GM19324 (cell line): ENCODE measurements around the gene CRYBG3.
"Not testable (repeated sequence)": the region's sequence is repeated elsewhere in the genome, so short reads cannot be mapped to it uniquely, and the experiment has no call there.

ENCODE experiments used
- ATAC-seq: cut with Tn5 transposase; IDR thresholded peaks from one replicate; pipeline ENCODE4 v1.9.1; 2021; ENCODE audit warnings: mild to moderate bottlenecking, moderate library complexity; ENCODE audit not compliant: unreplicated experiment, low FRiP score

CRYBG3 gene

DNA sequence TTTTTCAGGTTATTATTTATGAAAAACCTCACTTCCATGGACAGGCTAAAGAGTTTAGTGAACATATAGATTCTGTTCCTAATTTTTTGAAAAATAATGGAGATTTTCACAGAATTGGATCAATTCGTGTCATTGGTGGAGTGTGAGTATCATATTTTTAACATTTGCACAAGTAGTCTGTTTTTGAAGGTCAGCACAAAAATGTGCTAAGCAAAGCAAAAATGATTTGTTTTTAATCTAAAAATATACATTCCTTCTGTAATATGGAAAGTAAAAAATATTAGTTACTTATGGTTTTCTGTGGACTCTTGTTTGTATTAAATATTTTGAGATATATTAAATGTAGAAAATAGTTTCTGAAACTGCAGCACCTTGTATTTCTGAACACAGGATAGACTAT is 71.0 kb downstream of the CRYBG3 start:
- no peak for ATAC-seq

DNA sequence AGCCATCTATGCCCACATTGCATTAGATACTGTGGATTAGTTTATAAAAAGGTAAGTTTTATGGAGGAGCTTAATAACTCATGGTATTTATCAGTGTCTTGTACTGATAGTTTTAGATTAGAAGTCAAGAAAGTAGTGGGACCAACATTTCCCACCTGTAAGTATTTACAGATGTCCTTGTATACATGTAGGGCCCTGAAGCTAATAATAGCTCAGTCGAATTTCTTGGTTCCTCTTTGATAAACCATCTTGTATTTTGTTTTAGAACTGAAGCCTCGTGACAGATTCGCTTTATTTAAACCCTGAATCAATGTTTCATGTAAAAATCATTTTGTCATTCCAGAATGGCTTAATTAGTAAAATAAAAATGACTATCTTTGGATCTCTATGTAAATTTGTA is 73.4 kb downstream of the CRYBG3 start:
- ATAC-seq, result peak; percentile 58

DNA sequence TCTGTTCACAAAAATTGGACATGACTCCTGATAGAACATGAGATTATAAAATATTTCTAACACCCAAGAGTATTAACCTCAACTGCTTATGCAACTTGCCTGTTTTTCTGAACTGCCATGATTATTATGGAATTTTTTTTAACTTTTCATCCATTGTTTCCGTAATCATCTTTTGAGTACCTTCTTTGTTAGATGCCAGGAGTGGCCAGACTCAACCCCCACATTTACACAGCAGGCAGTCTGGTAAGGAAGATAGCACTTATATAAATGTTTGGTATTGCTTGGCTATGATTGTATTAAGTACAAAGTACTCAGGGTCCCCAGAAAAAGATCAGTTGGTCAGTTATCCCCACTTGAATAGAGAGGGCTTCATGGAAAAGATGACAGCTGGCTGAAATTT is 74.3 kb downstream of the CRYBG3 start:
- ATAC-seq, result no peak

DNA sequence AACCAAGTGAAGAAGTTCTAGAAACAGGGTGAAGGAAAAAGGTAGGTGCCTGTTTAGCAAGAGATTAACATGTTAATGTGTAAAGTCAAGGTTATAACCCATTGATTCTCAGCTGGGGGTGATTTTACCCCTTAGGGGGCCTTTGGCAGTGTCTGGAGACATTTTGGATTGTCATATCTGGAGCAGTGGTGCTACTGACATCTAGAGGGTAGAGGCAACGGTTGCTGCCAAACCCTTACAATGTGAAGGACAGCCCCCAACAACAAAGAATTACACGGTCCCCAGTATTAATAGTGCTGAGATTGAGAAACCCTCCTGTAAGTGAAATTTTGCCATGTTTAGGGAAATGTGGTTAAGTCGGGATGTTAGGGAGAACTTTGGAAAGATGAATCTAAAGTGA is 74.7 kb downstream of the CRYBG3 start:
- ATAC-seq, result no peak

DNA sequence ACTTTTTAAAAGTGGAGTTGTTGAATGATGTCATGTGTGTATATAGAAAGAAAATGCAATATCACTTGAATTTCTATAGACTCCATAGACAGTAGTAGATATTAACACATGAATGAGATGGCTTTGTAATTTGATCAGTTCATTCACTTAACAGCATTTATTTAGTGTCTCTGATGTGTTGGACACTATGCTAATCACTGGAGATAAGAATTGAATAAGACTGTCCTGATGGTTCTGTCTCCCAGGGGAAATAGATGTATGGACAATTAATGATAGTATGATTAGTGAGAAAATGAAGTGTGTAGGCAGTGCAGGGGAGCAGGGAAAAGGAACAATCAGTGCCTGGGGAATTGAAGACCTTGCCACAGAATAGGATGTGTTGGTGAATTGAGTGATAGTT is 77.5 kb downstream of the CRYBG3 start:
- ATAC-seq, result no peak

DNA sequence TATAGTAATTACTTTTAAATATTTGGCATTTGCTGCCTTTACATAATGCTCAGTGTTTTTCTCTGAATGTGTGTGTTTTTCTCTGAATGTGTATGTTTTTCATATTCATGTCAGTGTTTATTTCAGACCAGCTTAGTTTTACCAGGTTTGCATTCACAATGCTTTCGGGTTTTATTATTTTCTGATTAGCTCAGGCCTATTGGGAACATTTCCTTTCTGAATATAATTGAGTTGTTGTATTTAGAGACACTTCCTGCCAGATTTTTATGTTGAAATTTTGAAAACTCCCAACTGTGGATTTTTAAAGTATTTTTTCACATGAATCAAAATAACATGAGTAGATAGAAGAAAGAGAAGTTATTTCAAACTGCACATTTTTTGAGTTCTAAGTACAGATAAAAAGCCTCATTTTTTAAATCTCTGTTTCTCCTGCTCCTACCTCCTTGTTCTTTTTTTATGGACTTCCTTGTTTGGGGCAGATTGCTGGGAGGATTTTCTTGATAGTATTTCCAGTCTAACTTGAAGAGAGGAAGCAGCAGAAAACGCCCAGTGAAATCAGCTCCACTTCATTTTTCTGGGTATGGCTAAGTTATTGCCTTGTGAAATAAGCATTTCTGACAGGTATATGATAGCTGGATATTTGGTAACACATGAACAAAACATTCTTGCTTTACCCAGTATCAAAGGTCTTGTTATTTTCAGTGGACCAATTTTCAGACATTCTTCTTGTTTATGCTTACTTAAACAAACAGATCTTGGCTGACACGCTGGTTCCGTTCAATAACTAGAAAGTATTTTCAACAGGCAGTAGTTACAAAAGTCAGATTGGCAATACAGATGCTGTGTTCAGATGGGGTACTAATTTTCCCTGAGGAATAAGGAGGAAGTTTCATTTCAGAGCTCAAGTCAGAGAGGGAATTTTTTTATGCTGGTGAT is 79.8 kb downstream of the CRYBG3 start:
- ATAC-seq, result no peak

DNA sequence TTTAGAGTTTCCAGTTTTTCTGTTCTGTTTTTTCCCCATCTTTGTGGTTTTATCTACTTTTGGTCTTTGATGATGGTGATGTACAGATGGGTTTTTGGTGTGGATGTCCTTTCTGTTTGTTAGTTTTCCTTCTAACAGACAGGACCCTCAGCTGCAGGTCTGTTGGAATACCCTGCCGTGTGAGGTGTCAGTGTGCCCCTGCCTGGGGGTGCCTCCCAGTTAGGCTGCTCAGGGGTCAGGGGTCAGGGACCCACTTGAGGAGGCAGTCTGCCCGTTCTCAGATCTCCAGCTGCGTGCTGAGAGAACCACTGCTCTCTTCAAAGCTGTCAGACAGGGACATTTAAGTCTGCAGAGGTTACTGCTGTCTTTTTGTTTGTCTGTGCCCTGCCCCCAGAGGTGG is 88.0 kb downstream of the CRYBG3 start:
- ATAC-seq, result not testable (repeated sequence)

DNA sequence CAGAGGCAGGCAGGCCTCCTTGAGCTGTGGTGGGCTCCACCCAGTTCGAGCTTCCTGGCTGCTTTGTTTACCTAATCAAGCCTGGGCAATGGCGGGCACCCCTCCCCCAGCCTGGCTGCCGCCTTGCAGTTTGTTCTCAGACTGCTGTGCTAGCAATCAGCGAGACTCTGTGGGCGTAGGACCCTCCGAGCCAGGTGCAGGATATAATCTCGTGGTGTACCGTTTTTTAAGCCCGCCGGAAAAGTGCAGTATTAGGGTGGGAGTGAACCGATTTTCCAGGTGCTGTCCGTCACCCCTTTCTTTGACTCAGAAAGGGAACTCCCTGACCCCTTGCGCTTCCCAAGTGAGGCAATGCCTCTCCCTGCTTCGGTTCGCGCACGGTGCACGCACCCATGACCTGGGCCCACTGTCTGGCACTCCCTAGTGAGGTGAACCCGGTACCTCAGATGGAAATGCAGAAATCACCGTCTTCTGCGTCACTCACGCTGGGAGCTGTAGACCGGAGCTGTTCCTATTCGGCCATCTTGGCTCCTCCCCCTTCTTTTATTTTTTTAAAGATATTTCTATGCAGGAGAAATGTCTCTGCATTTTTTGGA is 88.5 kb downstream of the CRYBG3 start:
- not testable (repeated sequence) for ATAC-seq

DNA sequence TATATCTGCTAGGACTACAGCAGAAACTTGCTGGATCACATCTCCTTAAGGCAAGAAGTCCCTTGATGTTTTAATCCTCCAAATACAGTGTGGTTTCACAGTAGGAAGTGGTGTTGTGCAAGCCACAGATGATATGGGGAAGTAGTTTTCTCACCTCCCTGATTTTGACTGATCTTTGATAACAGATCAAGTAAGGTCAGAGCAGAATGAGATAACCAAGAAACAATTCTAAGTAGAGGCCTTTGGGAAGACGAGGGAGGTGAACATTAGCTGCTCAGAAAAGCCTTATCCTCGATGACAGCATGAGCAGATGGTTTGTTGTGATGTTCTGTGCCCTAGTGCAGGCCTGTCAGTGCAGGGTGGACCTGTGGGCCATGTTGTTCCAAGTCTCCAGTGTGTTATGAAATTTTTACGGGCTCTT is 89.1 kb downstream of the CRYBG3 start:
- ATAC-seq, result no peak

DNA sequence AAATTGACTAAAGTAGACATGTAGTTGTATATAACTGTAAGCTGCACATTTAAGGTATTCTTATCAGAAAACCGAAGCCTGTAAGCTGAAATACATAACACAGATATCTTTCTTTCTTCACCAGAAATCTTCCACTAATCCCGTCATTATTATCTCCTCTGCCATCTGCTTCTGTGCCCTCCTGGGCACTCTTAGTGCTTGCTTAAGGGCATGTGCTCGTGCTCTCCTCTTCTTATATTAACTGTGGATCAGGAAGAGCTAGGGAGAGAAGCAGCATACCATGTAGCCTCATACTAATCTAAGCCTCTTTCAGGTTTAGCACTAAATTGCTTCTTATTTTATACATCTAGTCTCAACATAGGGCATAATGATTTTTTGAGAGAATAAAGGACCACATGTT is 89.6 kb downstream of the CRYBG3 start:
- no peak for ATAC-seq

DNA sequence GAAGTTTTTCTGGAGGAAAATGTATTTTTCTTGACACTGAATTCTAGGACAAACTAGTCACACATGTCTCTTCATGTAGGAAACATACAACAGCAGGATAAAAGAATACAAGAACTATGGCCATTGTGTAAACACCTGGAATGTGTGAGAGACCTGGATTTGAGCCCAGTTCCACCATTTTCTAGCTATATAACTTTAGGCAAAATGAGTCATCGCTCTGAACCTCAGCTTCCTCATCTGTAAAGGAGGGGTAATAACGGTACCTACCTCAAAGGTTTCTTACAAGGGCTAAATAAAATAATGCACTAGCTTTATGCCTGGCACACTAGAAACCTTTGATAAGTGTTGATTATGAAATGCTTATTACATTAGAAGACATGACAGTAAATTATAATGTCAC is 92.6 kb downstream of the CRYBG3 start:
- ATAC-seq, result no peak

DNA sequence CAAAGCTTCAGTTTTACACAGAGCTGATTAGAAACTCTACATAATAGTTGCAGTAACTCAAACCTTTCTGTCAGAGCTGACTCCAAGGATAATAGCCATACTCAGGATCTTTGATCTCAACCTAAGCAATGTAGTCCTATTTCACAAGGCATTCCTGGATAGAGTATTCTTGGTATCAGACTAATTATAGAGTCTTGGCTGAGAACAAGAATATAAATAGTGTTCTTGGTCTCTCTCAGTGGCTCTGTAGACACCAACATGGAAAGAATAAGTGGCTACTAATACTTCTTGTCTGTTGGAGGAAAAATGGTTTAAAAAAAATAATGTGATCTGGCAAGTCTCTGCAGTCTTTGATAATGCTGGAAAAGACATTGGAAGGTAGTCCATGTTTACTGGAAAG is 94.8 kb downstream of the CRYBG3 start:
- no peak for ATAC-seq

DNA sequence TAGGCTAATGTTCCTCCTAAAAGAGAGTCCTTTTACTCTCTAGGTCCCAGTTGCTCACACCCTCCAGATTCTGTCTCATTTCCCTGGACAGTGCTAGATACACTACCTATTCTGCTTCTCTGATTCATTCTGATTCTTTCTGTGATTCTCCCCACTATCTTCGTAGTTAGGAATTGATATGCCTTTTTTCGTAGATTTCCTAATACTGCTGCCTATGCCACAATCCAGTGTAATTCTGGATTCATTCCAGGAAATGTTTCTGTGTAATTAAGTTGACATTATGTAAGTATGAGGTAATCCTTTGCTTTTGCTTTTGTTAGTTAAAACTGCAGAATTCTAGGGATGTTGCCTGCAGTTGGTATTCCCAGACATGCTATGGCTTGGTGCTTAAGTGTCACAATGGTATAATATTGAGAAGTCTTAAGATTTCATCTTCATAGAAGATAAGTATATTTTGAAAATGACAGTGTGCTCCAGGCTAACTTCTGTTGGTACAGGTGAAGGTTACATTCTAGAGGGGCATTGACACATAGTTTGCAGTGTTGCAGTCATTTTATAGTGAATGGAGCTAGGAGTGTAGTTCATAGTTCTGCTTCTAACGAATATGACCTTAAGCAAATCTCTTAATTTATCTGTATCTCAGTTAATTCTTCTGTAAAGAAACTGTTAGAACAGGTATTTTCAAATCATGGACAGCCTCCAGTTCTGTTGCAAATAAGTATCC is 96.2 kb downstream of the CRYBG3 start:
- ATAC-seq, result no peak

DNA sequence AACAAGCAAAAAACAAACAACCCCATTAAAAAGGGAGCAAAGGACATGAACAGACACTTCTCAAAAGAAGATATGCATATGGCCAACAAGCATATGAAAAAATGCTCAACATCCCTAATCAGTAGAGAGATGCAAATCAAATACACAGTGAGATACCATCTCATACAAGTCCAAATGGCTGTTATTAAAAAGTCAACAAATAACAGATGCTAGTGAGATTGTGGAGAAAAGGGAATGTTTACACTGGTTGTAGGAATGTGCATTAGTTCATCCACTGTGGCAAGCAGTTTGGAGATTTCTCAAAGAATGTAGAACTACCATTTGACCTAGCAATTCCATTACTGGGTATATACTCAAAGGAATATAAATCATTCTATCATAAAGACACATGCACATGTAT is 105.9 kb downstream of the CRYBG3 start:
- ATAC-seq, result no peak

DNA sequence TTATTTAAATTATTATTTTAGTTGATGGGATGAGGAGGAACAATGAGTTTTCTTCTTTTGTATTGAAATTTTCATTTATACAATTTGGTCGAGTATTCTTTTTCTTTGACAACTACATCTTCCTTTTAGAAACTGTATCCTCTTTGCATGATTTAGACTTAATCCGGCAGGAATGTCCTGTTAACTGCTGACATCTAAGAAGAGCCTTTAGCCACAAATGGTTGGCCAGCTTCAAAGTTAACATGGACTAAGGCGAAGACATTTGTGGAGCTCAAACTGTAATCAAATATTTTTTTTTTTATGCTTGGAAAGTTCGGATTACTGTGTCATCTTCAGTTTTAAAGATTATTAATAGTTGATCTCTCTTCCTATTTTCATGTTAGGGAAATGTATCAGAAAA is 107.2 kb downstream of the CRYBG3 start:
- no peak for ATAC-seq

DNA sequence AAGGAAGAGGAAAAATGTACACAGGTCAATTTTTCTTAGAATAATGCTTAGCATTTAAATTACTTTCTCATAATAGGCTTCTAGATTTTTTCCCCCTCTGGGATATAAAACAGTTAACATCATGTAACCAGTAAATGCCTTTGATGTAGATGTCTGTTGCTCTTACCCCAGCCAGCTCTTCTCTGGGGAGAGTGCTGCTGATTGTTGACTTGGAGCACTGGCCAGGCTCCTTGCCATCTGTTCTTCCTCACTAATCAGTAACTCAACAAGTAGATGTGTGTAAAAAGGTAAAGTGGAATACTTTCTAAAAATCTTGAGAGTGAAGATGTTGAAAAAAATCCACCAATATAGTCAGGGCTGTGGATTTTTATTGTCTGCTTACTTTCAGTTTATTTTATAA is 108.2 kb downstream of the CRYBG3 start:
- ATAC-seq, result no peak

DNA sequence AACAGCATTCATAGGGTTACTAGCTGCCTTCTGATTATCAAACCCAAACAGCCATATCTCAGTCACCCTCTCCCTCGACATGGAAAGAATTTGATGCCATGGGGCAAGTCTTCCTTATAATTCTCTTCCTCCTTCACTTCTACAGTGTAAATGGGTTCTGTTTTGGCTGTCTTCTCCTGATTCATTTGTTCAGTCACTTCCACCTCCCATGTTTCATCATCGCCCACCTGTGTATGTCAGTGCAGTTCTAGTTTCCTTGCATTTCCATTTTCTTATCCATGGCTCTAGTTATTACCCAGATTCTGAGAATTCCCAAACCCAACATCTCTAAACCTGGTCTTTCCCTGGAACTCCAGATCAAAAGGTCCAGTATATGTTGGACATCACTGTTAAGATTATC is 109.4 kb downstream of the CRYBG3 start:
- no peak for ATAC-seq

DNA sequence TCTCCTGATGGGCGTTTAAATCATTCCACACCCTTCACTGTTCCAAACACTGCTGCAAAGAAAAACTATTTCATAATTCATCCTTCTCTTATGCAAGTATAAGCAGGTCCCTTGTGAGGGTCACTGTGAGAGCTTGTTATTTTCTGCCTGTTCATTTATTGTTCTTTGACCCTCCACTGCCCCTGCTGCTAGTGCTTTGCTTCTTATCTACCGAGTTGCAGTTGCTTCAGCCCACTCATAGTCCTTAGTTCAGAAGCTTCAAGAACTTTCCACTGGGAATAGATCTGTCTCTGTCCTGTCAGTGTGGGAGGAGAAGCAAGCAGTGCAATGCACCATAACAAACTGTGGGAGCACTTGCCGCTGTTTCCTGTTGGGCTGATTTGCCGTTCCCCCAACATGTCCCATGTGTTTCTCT is 110.6 kb downstream of the CRYBG3 start:
- ATAC-seq, result no peak

DNA sequence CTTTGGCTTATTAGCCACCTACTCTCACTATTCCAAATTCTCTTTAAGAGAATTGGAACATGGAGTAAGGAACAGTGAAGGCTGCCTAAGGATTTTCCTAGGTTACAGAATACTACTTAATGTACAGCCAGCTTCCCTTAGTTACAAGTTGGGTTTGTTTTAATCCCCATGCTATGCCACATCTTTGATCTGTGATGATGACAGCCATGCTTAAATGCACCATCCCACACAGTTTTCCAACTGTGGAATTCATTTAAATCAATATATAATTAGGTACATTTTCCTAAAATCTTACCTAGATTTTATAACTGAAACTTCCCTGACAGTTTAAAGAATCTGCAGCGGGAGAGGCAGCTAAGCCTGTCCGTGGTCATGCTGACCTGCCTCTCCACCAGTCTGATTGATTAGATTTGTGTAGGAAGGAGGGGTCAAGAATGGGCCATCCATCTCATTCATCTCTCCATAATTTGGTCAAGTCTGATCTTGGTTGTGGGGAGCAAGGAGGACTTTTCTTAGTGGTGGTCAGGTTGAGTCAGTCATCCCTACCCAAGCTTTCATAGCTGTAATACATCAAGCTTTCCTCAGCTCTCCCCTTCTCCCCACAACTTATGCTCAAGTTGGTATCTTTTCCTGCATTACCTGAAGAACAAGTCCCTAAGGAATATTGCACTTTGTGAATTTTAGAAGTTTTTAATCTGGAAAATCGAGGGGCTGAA is 113.3 kb downstream of the CRYBG3 start:
- ATAC-seq, result no peak

DNA sequence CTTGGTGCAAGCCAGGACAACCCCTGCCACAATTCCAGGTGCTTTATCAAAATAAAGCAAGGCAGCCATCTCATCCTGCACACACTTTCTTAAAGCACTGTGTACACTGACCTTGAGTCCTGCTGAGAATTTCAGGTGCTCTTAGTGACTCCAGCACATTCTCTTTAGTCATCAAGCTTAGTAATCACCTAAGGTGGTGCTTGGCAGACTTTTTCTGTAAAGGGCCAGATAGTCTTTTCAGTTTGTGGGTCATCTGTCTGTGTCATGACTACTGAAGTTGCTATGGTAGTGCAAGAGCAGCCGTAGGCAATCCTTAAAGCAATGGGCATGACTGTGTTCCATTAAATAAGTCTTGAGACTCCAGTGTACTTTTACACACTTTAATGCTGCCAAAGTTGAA is 114.0 kb downstream of the CRYBG3 start:
- no peak for ATAC-seq

DNA sequence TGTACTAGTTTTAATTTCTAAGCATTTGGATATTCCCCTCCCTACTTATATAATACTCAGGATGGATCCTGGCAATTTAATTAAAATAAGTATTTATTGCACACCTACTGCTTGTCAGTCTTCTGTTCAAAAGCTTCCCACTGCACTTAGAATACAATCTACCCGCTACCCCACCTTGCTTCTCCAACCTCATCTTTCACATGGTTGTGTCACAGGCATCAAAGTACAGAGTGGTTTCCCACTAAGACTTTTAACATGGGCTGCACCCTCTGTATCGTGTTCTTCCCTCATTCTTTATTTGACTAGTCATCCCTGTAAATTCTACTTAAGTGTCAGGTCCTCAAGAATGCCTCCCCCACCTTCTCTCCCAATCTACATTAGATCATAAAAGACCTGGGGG is 115.4 kb downstream of the CRYBG3 start:
- no peak for ATAC-seq
